ENCODE results near the gene GPR12. TPM values are rescaled to one million over a fixed set of nuclear protein-coding genes. Genes with fewer than 3 reads are reported as not detected.
A peak's percentile ranks its signal among the peaks of the same experiment; 100 is the strongest.

The GPR12 gene
- 0.13 TPM in 1 of 2 replicates, not detected in the other for total RNA-seq (2014; rRNA removed; shearing (Covaris generic))
- 0.05 TPM in 2 replicates for polyA plus RNA-seq (2015; cell fraction: cytosol; rRNA removed)
- polyA plus RNA-seq (2015; cell fraction: nucleus; rRNA removed), result 0.20 and 0.65 TPM in 2 replicates

- no peak for DNase-seq (ENCODE audit: low read depth, low spot score)
- in situ Hi-C loops (cut with HindIII; ENCODE audit: low pct_unique_long_range_greater_than_20kb, low sequenced_read_pairs), result no loop called here
Observed at GRCh38 chr13:26759907-26760831, at the start of gene GPR12. Gene GPR12, minus strand, starts transcription at chr13:26760786. Its CDS starts 959 bp downstream, at chr13:26759827.

GRCh38 chr13:26810095-26810494, 49.5 kb upstream of the GPR12 start:
- in situ Hi-C loops (cut with HindIII; ENCODE audit: low pct_unique_long_range_greater_than_20kb, low sequenced_read_pairs), result no loop called here
- DNase-seq (ENCODE audit: low read depth, low spot score), result no peak

- in situ Hi-C loops (cut with HindIII; ENCODE audit: low pct_unique_long_range_greater_than_20kb, low sequenced_read_pairs), result no loop called here
- DNase-seq (ENCODE audit: low read depth, low spot score), result no peak
Observed at GRCh38 chr13:26806891-26807290, 46.3 kb upstream of the GPR12 start.

- in situ Hi-C loops (cut with HindIII; ENCODE audit: low pct_unique_long_range_greater_than_20kb, low sequenced_read_pairs), result no loop called here
- DNase-seq (ENCODE audit: low read depth, low spot score), result no peak
Observed at GRCh38 chr13:26787961-26788360, 27.4 kb upstream of the GPR12 start.

GRCh38 chr13:26786651-26787295, 26.2 kb upstream of the GPR12 start:
- in situ Hi-C loops (cut with HindIII; ENCODE audit: low pct_unique_long_range_greater_than_20kb, low sequenced_read_pairs), result no loop called here
- no peak for DNase-seq (ENCODE audit: low read depth, low spot score)

- DNase-seq (ENCODE audit: low read depth, low spot score), result peak; percentile 23
- in situ Hi-C loops (cut with HindIII; ENCODE audit: low pct_unique_long_range_greater_than_20kb, low sequenced_read_pairs), result no loop called here
Observed at GRCh38 chr13:26785838-26786630, 25.4 kb upstream of the GPR12 start.

GRCh38 chr13:26784704-26785639, 24.4 kb upstream of the GPR12 start:
- no peak for DNase-seq (ENCODE audit: low read depth, low spot score)
- in situ Hi-C loops (cut with HindIII; ENCODE audit: low pct_unique_long_range_greater_than_20kb, low sequenced_read_pairs), result no loop called here

- DNase-seq (ENCODE audit: low read depth, low spot score), result no peak
- in situ Hi-C loops (cut with HindIII; ENCODE audit: low pct_unique_long_range_greater_than_20kb, low sequenced_read_pairs), result no loop called here
Observed at GRCh38 chr13:26780411-26780810, 19.8 kb upstream of the GPR12 start.

- in situ Hi-C loops (cut with HindIII; ENCODE audit: low pct_unique_long_range_greater_than_20kb, low sequenced_read_pairs), result no loop called here
- DNase-seq (ENCODE audit: low read depth, low spot score), result peak; percentile 7
Observed at GRCh38 chr13:26779321-26779720, 18.7 kb upstream of the GPR12 start.

GRCh38 chr13:26772531-26772930, 11.9 kb upstream of the GPR12 start:
- in situ Hi-C loops (cut with HindIII; ENCODE audit: low pct_unique_long_range_greater_than_20kb, low sequenced_read_pairs), result no loop called here

GRCh38 chr13:26771796-26772195, 11.2 kb upstream of the GPR12 start:
- no peak for DNase-seq (ENCODE audit: low read depth, low spot score)
- in situ Hi-C loops (cut with HindIII; ENCODE audit: low pct_unique_long_range_greater_than_20kb, low sequenced_read_pairs), result no loop called here

More at GRCh38 chr13:26772531-26772930, 11.9 kb upstream of the GPR12 start:
- DNase-seq (ENCODE audit: low read depth, low spot score), result no peak

- in situ Hi-C loops (cut with HindIII; ENCODE audit: low pct_unique_long_range_greater_than_20kb, low sequenced_read_pairs), result no loop called here
Observed at GRCh38 chr13:26762745-26763345, 2.3 kb upstream of the GPR12 start.

GRCh38 chr13:26760832-26761582, 421 bp upstream of the GPR12 start:
- DNase-seq (ENCODE audit: low read depth, low spot score), result no peak
- in situ Hi-C loops (cut with HindIII; ENCODE audit: low pct_unique_long_range_greater_than_20kb, low sequenced_read_pairs), result no loop called here

More at GRCh38 chr13:26762745-26763345, 2.3 kb upstream of the GPR12 start:
- peak; percentile 41 for DNase-seq (ENCODE audit: low read depth, low spot score)

- DNase-seq (ENCODE audit: low read depth, low spot score), result no peak
- in situ Hi-C loops (cut with HindIII; ENCODE audit: low pct_unique_long_range_greater_than_20kb, low sequenced_read_pairs), result no loop called here
Observed at GRCh38 chr13:26759249-26759906, 1.2 kb downstream of the GPR12 start.

GRCh38 chr13:26758496-26759157, 2.0 kb downstream of the GPR12 start:
- in situ Hi-C loops (cut with HindIII; ENCODE audit: low pct_unique_long_range_greater_than_20kb, low sequenced_read_pairs), result no loop called here
- DNase-seq (ENCODE audit: low read depth, low spot score), result peak; percentile 68

Data from SK-MEL-5 (cell line).